GM12891 (cell line): ENCODE results near the gene SLC30A4.

Source experiments
- POLR2A ChIP-seq: IDR thresholded peaks from 2 replicates; pipeline ENCODE4 v1.6.1; 2011; ENCODE audit warnings: low read depth, low read length, control low read depth
- POLR2AphosphoS5 ChIP-seq: IDR thresholded peaks from 2 replicates; pipeline ENCODE4 v1.6.1; 2011; ENCODE audit warnings: low read depth, low read length, control low read depth

DNA sequence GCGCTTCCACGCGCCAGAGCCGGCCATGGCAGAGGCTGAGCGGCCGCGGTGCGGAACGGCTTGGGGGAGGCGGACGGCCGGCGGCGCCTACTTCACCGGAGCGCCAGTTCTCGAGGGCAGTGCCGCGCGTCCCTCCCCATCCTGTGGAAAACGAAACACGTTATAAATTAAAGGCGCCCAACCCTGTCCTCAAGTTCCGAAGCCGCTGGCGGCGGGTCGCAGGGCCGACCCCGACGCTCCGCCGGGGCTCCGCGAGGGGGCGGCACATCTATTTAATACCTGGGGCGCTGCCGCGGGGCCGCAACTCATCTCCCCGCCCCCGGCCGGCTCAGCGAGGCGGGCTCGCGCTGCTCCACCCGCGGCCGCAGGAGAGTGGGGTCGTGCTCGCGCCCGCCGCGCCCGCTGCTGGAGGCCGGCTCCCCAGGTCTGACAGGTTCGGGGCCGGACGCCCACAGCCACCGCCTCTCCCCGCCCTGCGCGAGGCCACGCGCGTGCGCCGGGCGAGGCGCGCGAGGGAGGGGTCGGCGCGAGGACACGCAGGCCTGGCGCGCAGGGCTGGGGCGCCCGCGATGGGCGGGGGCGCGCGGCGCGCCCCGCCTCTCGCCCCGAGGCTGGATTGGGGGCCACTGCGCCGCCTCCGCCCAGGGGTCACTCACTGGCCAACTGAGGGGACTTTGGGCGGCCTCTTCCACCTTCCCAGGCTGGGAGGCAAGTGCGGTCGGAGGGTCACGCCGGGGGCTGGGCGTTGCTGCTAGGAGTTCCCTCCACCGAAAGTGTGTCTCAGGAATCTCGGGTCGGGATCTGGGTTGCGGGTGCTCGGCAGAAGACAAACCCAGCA, at the start of gene SLC30A4:
- TF ChIP-seq POLR2AphosphoS5 (no peak), POLR2A (no peak)
